COLO668 (cell line): ENCODE data around the gene NDUFS8.

ENCODE experiments used
- DNase-seq: peaks from one replicate; lab custom pipeline; 2025; ENCODE audit not compliant: unreplicated experiment; lab: John Stamatoyannopoulos, UW

NDUFS8 gene

GRCh38 chr11:68002938-68003845, 27.3 kb upstream of the NDUFS8 start:
- DNase-seq: peak; percentile 71

- DNase-seq: peak; percentile 91
Measured at GRCh38 chr11:68003846-68004550, 26.5 kb upstream of the NDUFS8 start, which contains the start of gene UNC93B1. UNC93B1 (minus strand) TSS chr11:68004097; CDS start chr11:68004043, 54 bp downstream.

GRCh38 chr11:68004551-68005335, 25.7 kb upstream of the NDUFS8 start:
- DNase-seq: no peak

- no peak for DNase-seq
Measured at GRCh38 chr11:68006606-68007166, 23.8 kb upstream of the NDUFS8 start.

- DNase-seq: no peak
Measured at GRCh38 chr11:68007498-68008380, 22.7 kb upstream of the NDUFS8 start.

GRCh38 chr11:68008381-68009337, 21.8 kb upstream of the NDUFS8 start:
- DNase-seq: peak; percentile 93

- DNase-seq: no peak
Measured at GRCh38 chr11:68009391-68010089, 20.9 kb upstream of the NDUFS8 start.

GRCh38 chr11:68010090-68011041, 20.1 kb upstream of the NDUFS8 start, which contains the start of gene ALDH3B1:
ALDH3B1 (plus strand) TSS chr11:68010327; CDS start chr11:68015298, 4,971 bp downstream.
- peak; percentile 65 for DNase-seq

- no peak for DNase-seq
Measured at GRCh38 chr11:68011051-68011943, 19.2 kb upstream of the NDUFS8 start.

- no peak for DNase-seq
Measured at GRCh38 chr11:68012044-68012842, 18.2 kb upstream of the NDUFS8 start.

GRCh38 chr11:68012843-68013610, 17.5 kb upstream of the NDUFS8 start:
- no peak for DNase-seq

- no peak for DNase-seq
Measured at GRCh38 chr11:68013611-68014156, 16.8 kb upstream of the NDUFS8 start.

- peak; percentile 19 for DNase-seq
Measured at GRCh38 chr11:68014157-68014946, 16.1 kb upstream of the NDUFS8 start.
